HG02970 (cell line): ENCODE measurements around the gene RSPH4A.
A peak's percentile ranks its signal among the peaks of the same experiment; 100 is the strongest.
"Not testable (repeated sequence)": the region's sequence is repeated elsewhere in the genome, so short reads cannot be mapped to it uniquely, and the experiment has no call there.

Experiments
- ATAC-seq: cut with Tn5 transposase; IDR thresholded peaks from one replicate; pipeline ENCODE4 v1.9.1; 2021; ENCODE audit warnings: mild to moderate bottlenecking, moderate library complexity, moderate number of reproducible peaks; ENCODE audit not compliant: unreplicated experiment, low FRiP score

RSPH4A gene

DNA sequence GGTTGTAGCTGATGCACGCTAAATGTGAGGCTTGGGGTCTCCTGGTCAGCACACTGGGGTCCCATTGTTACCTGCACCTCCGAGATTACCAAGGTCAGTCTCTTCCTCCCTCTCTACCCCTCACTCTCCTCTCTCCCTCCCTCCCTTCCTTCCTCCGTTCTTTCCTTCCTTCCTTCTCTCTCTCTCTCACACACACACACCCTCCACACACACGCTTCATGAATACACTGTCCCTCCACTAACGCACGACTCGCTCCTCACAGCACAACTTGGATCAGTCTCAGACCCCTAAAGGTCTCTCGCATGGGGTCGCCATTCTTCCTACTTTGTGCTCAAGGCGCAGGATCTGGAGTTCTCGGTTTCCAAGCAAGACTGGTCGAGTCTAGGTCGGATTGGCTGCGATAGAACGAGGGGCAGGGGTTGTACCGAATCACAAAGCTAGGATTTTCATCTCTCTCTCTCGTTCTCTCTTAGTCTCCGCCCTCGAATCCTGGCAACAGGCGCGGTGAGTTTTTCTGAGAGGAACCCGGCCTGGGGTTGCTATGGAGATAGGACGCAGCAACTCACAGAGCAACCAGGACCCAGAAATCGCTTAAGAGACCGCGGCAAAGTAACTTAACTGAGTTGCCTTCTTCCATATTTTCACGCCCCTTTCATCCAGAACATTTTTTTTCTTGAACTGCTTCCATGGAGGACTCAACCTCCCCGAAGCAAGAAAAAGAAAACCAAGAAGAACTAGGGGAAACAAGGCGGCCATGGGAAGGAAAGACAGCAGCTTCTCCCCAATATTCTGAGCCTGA lies at the start of gene RSPH4A:
Gene RSPH4A, plus strand, starts transcription at position 543 of the 800 bp plus-strand sequence. Its CDS starts 145 bp downstream, at position 688.
- ATAC-seq = peak; percentile 95

DNA sequence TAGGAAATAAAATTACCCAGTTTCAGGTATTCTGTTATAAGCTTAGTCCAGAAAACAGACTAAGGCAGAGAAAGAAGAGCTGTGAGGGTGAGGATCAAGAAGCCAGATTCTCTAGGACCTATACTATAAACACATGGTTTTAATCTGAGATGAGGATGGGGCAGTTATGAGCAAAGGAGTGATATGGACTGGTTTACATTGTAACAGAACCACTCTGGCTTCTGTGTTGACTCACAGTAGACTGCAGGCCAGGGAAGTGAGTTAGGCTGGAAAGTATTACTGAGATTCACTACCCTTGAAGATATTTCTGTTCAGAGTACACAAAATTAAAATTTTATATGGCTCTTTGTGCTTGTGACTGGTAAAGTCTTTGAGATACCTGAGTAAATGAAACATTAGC lies 48.2 kb upstream of the RSPH4A start:
- ATAC-seq = no peak

DNA sequence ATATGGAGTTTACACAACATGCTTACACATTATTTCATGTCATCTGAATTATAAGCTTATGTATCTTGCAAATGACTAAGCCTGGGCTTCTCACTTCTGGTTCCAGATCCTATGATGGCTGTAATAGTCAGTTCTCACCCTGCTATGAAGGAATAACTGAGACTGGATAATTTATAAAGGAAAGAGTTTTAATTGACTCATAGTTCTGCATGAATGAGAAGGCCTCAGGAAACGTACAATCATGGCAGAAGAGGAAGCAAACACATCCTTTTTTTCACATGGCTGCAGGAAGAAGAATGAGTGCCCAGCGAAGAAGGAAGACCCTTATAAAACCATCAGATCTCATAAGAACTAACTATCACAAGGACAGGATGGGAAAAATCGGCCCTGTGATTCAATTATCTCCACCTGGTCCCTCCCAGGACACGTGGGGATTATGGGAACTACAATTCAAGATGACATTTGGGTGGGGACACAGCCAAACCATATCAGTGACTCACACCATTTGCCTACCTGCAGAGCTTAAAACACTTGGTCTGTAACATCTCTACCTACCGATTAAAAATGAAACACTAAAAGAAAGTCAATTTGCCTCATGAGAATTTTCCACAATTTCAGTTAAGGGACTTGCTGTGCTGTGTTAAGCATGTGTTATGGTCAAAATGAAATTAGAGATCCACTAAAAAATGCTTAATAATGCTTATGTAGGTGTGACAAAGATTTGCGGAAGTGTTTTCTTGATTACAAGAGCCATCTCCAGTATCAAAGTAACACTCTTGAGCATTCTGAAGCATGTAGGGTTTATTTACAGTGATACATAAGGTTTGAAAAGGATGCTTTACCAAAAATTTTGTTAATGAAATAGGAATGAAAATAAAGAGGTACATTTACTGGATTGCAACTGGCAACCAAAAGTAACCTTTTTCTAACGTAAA lies 47.2 kb upstream of the RSPH4A start:
- ATAC-seq = no peak

DNA sequence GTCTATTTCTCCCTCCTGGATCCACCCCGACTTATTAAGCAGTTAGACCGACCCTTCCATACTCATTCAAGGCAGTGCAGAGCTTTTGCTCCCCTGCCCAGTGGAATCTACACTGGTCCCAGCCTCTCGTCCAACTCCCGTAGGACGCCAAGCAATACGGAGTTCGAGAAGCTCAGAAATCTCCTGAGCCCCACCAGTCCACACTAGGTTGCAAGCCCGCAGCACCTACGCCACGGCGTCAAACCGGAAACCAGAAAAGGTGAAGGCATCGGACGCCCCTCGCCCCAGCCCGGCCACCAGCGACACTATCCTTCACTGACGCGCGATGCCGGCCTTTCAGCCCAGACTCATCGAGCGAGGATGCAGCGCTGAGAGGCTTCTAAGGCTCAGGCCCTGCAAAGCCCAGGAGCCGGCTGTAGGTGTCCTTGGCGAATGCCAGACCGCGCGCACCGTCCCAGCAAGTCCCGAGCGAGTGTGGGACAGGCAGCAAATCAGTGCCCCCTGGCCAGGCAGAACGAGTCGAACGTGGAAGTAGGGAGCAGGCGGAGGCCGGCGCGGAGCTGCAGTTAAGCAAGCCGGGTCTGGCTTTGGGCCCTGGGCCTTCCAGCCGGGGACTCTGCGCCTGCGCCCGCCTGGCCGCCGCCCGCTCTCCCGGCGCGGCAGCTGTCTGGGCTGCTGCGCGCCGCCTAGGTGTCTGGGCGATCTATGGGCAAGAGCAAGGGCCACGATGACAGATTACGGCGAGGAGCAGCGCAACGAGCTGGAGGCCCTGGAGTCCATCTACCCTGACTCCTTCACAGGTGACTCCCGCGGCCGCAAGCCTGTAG lies 45.2 kb upstream of the RSPH4A start, which contains the start of gene RWDD1:
Gene RWDD1, plus strand, starts transcription at position 649 of the 827 bp plus-strand sequence. Its CDS starts 79 bp downstream, at position 728.
- peak; percentile 97 for ATAC-seq

DNA sequence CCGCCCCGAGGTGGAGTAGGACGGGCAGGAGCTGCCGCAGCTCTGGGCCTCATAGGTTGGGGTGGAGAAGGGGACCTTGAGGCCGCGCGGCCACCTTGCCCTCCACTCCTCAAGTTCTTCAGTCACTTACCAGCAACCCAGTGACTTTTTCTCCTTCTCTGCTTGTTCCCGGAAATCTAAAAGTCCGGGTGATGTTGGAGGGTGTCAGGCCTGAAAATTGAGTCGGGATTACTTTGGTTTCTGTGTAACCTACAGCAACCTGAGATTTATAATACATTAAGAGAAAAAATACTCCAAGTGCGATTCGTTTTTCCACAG lies 44.6 kb upstream of the RSPH4A start:
- ATAC-seq = no peak

DNA sequence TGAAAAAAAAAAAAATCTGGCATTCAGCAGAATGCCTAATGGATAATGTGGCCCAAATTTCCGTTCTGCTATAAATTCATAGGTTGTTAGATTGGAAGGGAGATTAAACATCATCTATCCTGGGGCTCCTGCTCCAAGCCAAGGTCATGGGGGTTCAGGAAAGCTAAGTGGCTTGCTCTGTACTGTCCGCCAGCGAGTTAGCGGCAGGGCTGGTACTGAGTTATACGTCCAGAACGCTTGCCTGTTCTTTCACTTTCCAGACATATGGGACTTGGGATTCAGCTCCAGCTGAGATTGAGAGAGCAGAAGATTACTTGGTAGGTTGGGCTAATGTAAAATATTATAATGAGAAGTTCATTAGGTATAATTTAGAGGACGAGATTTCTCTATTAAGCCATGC lies 44.1 kb upstream of the RSPH4A start:
- ATAC-seq = no peak

DNA sequence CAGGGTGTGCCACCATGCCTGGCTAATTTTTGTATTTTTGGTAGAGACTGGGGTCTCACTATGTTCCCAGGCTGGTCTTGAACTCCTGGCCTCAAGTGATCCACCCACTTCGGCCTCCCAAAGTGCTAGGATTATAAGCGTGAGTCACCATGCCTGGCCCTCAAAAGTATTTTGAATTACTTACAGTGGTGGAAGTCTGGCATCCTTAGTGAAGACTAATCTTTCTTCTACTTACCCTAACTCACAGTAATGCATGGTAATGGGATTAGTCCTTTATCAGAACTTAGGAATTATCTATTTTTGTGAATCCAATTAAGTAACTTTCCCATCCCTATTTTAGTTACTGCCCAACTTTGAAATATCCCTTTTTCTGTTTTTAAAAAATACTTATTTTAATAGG lies 41.1 kb upstream of the RSPH4A start:
- ATAC-seq = no peak

DNA sequence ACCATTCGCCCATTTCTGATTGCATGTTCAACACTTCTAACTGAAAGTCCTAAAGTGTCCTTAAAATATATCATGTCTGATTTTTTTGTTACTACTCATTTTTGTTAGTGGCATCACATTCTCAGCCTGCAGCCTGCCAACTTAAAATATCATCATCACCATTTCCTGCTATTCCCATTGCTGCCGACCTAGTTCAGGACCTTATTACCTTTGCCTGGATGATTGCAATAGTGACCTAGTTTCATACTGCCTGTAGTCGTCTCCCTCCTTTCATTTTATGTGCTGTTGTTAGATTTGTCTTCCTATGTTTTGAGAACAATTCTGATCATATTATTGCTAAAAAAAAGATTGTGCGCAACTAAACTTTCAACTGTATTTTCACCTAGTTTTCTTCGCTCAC lies 38.8 kb upstream of the RSPH4A start:
- ATAC-seq = no peak

DNA sequence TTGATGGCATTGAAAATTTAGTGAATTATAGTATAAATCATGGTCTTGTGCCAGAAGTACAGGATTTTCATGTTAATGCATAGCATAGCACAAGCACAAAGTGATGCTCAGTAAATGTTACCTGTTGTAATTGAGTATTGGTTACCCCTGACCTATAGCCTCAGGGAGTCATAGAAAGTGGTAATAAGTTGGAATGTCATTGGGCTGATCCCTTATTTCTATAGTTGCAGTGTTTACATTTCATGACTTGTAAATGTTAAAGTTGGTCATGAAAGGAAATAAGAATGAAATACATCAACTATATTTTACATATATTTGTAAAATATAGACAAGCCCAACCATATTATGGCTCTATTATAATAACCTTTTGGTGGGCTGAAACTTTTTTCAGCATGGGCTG lies 37.9 kb upstream of the RSPH4A start:
- no peak for ATAC-seq

DNA sequence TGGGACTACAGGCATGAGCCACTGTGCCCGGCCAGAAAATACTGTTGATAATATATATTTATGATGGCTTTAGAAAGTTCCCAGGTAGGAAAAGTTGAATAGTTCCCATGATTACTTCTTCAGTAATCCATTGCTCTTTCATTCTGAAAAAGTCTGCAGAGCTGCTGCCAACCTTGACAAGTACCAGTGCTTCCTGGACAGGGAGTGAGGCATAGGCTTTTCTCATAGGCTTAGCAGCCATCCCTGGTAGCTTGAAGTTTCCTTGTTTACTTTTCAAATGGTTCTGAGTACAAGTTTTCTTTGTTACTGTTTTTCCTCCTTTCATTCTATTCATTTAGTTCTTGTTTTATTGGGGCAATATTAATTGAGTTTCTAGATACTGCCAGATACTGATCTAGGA lies 37.1 kb upstream of the RSPH4A start:
- no peak for ATAC-seq

DNA sequence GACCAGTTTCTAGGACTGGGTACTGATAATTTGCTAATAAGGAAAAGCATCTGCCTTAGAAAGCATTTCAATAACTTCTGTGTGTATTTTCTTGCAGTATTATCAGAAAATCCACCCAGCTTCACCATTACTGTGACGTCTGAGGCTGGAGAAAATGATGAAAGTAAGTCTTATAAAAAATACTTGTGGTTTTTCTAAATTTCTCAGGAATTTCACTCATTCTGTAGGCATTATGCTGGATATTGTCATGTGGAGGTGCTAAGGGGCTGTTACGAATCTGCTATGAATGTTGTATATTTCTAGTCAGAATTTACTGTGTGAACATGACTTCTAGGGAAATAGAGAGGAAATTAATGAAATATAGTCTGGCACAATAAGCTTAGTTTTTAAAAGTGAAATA lies 36.1 kb upstream of the RSPH4A start:
- ATAC-seq = no peak

DNA sequence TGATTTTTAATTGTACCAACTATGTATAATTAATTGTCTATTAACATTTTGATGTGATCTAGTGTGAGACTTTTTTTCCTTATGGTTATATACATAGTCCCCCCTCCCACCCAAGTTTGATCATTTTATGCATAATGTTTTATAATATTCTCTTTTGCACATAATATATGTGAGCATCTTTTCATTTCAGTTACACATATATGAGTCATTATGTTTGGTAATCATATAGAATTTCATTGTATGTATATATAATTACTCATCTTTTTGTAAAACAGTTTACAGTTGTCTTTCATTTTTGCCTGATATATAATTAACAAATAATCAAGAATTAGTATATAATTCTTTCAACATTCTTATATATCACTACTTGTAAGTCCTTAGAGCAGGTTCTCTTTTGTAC lies 30.0 kb upstream of the RSPH4A start:
- ATAC-seq = no peak

DNA sequence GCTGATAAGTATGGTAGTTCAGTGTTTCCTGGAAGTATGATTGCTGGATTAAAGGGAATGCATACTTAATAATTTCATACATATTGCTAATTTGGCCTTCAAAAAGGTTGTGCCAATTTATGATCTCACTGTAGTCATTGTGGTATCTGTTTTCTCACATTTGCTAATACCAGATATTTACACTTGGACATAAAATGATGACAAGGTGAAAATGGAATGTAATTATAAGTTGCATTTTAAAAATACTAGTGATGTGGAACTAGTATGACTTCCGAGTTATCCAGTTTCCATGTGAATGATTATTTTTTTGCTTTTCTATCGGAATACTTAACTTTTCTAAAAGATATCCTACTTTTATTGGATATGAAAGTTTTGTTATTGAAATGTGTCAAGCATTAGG lies 29.5 kb upstream of the RSPH4A start:
- no peak for ATAC-seq

DNA sequence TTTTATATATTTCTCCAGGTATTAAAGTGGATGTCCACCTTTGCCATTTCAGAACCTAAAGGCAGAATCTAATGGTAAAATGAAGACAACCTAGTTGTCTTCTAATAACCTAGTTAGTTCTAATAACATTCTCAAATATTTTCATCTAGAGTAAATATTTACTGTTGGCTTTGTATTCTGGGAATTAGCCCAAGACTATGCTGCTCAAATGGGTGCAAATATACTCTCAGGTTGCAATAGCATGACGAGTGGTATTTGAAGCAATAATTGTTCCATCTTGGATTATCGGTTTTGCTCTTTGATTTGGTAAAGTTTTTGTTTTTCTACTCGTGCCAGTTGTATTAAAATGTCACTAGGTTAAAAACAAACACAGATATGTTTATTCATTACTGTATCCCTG lies 21.0 kb upstream of the RSPH4A start:
- no peak for ATAC-seq

DNA sequence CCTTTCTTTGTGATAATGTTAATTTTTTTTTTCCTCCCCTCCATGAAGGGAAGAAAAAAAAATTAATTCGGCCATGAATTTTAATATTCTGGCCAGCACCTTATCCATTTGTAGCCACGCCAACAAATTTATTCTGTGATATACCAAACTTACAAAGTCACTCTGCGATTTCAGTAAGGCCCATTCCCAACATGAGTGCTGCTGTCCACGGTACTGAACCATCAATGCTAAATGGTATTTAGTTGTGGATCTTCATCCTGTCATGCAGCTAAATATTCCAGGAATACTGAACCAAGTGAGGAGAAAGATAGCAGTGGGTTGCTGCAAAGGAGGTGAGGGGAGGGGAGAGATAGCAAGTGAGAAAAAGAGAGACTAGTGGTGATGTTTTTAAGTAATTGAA lies 19.5 kb upstream of the RSPH4A start:
- ATAC-seq = no peak

DNA sequence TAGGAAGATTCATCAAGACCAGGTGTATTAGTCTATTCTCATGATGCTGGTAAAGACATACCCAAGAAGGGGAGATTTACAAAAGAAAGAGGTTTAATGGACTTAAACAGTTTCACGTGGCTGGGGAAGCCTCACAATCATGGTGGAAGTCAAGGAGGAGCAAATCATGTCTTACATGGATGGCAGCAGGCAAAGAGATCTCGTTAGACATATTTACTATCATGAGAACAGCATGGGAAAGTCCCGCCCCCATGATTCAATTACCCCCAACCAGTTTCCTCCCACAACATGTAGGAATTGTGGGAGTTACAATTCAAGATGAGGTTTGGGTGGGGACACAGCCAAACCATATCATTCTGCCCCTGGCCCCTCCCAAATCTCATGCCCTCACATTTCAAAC lies 12.4 kb upstream of the RSPH4A start:
- ATAC-seq = not testable (repeated sequence)

DNA sequence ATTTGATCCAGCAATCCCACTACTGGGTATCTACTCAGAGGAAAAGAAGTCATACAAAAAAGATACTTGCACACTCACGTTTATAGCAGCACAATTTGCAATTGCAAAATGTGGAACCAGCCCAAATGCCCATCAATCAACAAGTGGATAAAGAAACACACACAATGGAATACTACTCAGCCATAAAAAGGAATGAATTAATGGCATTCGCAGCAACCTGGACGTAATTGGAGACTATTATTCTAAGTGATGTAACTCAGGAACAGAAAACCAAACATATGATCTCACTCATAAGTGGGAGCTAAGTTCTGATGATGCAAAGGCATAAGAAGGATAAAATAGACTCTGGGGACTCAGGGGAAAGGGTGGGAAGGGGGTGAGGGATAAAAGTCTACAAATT lies 11.4 kb upstream of the RSPH4A start:
- not testable (repeated sequence) for ATAC-seq

DNA sequence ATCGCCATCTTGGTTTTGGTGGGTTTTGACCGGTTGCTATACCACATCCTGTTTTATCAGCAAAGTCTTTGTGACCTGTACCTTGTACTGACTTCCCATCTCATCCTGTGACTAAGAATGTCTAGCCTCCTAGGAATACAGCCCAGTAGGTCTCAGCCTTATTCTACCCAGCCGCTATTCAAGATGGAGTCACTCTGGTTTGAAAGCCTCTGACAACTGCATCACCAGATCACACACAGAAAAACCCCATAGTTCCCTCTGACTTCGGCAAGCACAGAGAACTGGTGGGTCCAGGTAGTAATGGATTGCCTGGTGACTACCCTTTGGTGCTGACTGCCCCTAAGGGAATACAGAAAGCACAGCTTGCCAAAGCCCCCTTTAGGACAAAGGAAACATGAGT lies 10.3 kb upstream of the RSPH4A start:
- no peak for ATAC-seq

DNA sequence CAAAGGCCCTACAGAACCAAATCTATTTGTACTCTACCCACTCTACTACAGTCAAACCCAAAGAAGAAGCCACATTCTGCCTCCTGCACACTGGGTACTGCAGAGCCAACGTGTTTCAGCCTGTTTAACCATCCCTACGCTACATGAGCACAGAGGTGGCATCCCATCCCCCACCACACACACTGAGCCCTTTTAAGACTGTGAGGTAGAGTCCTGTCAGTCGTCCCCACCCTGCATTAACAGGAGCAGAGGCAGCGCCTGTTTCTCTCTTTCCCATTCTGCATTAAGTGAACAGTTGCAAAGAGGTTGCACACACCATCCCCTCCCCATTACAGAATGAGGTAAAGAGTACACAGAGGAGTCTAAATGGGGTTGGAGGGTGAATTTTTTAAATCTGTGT lies 5.2 kb upstream of the RSPH4A start:
- ATAC-seq = no peak

DNA sequence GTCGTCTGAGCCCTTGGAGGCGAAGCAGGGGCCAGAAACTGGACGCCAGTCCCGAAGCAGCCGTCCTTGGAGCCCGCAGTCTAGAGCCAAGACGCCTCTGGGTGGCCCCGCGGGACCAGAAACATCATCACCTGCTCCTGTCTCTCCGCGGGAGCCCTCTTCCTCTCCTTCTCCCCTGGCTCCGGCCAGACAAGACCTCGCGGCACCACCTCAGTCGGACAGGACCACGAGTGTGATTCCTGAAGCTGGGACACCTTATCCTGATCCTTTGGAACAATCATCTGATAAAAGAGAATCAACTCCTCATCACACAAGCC lies 416 bp downstream of the RSPH4A start:
- ATAC-seq = no peak
